HG02870 (cell line): ENCODE measurements around the gene ATXN7L1.

Source experiments
- ATAC-seq: cut with Tn5 transposase; IDR thresholded peaks from one replicate; pipeline ENCODE4 v1.9.1; 2021; ENCODE audit warnings: mild to moderate bottlenecking, moderate library complexity; ENCODE audit not compliant: unreplicated experiment

Gene ATXN7L1

DNA sequence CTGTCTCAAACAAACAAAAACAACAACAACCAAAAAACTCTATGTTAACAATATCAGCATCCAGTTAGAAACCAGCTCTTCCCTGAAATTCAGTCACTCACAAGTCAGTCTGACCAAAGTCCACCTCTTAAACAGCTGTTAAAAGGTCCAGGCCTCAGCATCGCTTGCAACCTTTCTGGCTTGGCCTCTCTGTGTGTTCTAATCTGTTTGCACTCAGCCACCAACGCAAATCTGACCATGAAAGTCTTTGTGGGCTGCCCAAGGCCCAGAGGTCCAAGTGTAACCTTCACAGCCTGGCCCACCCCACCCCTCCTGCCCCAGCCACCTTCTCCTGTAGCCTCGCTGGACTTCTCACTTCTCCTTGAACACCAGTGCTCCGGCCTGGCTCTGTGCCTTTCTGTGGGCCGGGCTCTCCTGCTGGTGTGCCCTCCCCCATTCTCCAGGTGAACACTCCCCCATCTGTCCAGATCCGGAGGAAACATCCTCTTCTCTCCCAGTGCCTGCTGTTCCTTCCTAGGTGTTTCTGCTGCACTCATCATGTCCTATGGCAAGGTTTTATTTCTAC is 222.9 kb downstream of the ATXN7L1 start:
- ATAC-seq, result no peak

GRCh38 chr7:105652359-105652993 is 223.9 kb downstream of the ATXN7L1 start:
- peak; percentile 86 for ATAC-seq

GRCh38 chr7:105651798-105652197 is 224.6 kb downstream of the ATXN7L1 start:
- no peak for ATAC-seq

GRCh38 chr7:105650382-105650970 is 225.9 kb downstream of the ATXN7L1 start:
- no peak for ATAC-seq

DNA sequence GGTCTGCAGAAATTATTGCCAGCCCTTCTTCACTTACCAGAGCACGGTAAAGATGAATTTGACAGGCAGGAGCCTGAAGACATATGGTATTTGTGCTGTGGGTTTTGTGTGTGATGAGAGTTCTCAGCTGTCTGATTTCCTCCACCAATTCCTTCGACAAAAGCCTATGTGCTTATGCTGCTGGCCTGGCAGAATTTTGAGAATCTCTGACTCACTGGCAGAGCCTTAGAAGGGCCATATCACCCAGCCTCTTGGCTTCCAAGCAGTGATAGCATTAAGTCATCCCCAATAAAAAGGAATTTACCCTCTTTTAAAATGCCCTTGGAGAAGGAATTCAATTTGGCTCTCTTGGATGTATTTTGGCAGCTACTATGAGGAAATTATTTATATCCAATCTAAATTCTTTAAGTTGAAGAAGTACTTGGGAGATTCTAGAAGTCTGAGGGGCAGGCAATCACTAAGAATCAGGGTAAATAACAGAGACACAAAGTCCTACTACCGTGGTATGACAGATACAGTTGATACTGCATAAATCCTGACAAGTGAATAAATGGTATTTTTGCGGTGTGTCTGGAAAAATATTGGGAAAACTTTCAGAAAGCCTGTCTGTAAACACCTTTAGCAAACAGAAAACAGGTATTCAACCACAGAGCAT is 226.5 kb downstream of the ATXN7L1 start:
- ATAC-seq, result no peak

DNA sequence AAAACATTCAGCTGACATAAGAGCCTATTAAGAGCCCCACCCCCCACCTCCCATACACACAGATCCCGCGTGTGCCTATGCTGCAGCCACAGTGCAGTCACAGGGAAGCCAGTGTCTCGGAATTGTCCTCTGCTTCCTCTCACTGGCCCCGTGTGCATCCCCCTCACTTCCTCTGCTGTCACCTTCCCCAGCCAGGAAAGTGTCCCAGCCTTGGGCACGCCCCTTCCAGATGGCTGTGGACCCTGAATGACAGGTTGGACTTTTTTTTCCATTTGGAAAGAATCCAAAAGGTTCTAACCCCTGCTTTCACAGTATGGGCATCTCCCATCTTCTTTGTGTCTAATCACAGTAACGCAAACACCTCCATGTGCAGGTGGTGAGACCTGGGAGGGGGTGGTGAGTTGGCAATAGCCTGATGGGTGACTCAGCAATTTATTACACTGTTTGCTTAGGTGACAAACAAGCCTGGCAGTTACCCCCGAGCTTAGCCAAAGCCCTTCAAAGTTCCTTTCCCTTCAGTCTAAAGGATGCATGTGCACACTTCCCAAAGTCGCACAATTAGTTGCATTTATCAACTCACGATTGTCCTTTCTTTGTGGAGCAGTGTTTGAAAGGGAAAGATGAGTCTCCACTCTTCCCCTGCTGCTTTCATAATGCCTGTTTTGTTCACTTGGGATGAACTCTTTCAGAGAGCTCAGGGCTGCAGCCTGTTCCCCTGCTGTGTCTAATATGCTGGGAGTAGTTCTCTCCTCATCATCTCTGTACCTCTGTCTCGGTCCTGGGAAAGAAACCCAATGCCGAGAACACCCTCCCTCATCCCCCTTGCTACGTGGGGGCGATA is 227.6 kb downstream of the ATXN7L1 start:
- no peak for ATAC-seq

- no peak for ATAC-seq
Observed at GRCh38 chr7:105647591-105647990, 228.8 kb downstream of the ATXN7L1 start.

DNA sequence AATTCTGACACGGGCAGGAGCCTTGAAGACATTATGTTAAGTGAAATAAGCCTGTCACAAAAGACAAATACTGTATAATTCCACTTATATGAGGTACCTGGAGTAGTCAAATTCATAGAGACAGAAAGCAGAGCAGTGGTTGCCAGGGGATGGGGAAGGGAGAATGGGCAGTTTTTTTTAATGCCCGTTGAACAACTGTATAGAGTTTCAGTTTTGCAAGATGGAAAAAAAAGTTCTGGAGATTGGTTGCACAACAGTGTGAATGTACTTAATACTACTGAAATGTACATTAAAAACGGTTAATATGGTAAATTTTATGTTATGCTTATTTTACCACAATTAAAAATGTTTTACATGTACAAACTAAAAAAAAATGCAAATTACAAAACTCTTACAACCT is 231.5 kb downstream of the ATXN7L1 start:
- ATAC-seq, result no peak

DNA sequence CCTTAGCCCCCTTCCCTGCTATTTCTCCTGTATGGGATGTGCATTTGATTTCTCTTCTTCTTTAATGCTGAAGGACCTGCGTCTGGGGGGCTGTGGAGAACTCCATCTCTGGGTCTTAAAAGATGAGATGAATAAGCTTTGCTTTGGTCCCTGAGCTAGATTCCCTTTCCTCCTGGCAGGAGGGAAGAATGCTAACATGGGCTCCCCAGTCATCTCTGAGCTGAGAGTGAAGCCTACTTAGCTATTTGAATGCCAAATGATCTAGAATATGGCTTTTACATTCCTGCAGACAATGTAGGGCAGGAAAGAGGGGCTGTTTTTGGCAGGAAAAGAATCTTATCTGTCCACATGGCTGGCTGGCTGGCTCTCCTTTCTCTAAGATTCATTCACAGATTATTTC is 232.5 kb downstream of the ATXN7L1 start:
- ATAC-seq, result no peak

GRCh38 chr7:105643384-105643783 is 233.0 kb downstream of the ATXN7L1 start:
- ATAC-seq, result no peak

DNA sequence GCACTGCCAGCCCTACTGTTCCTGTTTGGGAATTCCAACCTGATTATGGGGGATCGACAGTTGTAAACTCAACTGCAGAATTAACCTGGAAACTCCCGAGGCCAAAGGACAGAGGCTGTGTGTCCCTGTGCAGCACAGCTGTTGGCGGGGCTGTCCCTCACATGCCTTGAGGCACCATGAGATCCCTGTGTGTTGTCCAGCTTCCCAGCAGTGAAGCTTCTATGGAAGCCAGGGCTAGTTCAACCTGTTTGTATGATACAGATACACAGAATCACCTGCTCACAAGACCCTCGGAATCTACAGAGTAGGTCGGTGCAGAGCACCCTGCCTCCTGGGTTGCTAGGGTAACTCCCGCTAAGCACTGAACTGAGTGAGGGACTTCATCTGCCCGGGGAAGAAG is 234.1 kb downstream of the ATXN7L1 start:
- no peak for ATAC-seq

DNA sequence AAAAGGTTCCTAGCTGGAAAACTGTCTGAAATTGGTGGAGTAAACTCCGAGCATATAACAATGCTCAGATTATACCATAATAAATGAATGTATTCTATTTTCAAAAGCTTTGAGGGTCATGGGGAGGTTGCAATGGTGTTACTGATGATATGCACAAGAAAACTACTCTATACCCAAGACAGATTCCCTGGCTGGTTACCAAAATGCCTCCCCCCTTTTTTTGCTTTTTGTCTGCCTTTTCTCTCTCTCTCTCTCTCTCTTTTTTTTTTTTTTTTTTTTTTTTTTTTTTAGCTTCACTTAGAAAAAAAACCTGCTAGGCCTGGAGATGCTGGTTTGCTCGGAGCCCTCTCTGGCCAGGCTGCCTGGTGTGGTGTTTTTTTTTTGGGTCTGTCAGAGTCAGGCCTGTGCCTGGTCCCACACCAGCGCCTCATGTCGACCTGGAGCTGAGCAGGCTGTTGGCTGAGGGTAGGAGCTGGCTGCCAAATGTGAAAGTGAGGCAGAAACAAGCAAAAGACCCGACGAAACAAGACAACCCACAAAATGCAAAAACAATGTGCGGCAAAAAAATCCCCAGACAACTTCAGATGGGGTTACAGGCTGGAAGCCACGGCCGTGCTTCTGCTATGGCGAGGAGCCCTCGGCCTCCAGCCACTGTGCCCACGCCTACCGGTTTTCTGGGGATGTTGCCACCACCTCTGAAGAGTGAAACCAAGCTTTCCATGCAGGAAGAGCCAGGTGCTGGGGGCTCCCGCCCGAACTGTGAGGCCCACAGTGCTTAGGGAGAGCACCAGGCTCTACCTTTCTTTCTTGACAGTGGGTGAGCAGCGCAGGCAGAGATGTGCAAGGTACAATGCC is 235.2 kb downstream of the ATXN7L1 start:
- ATAC-seq, result no peak

DNA sequence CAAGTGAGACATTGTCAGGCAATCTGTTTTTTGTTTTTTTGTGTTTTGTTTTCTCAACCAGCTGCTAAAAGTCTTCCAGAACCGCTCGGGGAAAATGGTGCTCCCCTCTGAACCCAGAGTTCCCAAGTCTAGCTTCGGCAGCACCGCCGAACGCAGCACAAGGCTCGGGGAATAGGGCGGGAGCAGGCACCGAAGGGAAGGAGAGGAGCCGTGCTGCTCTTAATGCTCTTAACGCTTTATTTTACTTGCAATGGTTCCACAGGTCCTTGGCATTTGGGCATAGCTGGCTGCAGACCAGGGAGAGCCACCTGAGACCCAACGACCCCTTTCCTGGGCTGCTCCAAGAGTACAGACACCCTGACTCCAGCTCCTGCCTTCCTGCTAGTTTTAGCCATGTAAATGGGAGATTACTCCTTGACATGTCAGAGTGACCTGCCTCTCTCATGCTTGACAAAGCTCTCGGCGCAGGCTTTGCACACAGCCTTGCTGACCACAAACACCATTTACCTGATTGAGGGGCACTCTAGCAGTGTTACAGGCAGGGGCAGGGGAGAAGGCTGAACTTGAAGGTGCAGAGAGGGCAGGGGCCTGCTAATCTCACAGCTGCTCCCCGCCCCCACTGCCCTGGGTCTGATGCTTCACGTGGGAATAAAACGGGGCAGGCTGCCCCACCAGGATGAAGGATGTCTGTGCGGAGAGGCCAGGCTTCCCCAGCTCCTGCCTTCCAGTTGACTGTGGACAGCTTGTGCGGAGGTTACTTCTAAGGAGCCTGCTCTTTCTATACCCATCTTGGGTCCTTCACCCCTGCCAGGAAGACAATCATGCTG is 236.5 kb downstream of the ATXN7L1 start:
- ATAC-seq, result no peak

DNA sequence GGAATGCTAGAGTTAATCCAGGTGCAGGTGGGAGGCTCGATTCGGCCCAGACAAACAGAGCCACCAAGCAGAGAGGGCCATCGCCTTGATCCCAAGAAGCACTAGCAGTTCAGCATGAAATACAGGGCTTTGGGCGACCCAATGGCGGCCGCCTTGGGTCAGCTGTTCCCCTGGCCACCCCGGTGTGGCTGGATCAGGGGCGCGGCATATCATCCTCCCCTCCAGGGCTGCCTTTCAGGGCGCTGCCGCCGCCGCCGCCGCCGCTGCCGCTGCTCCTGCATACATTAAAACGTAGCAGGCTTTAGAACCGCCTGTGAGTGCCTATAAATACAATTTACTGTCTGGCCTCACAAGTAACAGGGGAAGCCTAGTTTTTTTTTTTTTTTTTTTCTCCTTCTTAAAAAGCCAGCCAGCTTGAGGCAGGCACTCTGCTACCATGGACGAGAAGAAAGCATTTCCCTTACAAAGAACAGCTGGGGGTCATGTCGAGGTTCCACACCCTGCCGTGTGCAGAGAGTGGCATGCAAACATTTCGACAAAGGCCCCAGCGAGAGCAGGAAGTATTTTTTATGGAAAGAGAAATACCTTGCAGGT is 237.4 kb downstream of the ATXN7L1 start:
- ATAC-seq, result no peak

DNA sequence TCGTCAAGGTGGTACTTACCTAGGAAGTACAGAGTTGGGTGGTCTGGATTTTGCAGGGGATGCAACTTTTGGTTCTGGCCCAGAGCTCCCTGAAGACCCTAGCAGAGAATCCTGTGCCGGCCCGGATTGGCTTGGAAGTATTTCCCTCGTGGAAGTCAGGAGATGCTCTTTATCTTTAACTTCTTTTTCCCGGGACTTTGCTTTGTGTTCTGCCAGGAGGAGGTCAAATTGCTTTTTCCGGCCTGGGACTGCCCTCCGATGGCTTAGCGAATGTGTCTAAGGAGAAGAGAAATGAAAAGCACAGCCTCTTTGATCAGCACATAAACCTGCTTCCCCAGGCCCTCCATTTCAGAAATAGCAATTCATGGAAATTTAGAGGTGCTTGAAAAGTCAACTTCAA is 238.1 kb downstream of the ATXN7L1 start:
- no peak for ATAC-seq

- no peak for ATAC-seq
Observed at GRCh38 chr7:105637755-105638154, 238.6 kb downstream of the ATXN7L1 start.

DNA sequence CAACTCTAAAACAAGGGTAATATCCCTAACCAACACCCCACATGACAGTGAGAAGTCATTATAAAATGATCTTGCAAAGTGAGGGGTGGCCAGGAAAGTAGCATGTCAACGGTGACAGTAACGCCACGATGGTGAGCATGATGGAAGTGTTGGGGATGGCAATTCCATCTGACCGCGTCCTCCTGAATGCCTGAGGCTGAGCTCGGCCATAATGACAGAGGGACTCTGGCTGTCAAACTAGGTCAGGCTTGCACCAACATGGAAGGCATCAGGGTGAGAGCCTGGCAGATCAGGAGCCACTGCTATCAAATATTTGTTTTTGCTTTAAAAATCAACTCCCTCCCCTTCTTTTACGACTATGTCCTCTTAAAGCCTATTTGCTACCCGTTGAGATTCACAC is 239.4 kb downstream of the ATXN7L1 start:
- ATAC-seq, result no peak

GRCh38 chr7:105635197-105635596 is 241.2 kb downstream of the ATXN7L1 start:
- ATAC-seq, result no peak

DNA sequence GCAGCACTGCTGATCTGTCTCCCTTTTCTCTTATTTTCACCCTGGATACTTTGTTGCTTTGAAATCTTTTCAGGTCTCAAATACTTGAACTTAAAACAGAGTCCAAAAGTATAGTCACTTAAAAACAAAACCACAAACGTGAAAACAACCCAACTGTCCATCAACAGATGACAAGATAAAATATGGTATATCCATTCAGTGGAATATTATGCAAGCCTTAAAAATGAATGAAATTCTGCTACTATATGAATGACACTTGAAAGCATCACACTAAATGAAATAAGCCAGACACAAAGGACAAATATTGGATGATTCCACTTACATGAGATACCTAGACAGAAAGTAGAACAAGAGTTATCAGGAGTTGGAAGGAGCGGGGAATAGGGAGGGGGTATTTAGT is 250.4 kb downstream of the ATXN7L1 start:
- no peak for ATAC-seq
